Occipital lobe (tissue), 2 donors: ENCODE data around the gene CREB3. TPM values are rescaled to one million over a fixed set of nuclear protein-coding genes. Genes with fewer than 3 reads are reported as not detected.

ENCODE experiments used
- DNase-seq: peaks from one replicate; lab custom pipeline; 2025; lab: John Stamatoyannopoulos, UW
- total RNA-seq: library from RNA; depleted of rRNA; stranded (reverse); fragments of >200 nt; gene quantifications from one replicate; pipeline ENCODE4 v1.2.3, GENCODE V29; 2014

Gene CREB3
- total RNA-seq: 22.9 TPM

GRCh38 chr9:35732185-35732799 is at the start of gene CREB3, which contains the start of gene TLN1:
Gene CREB3, plus strand, starts transcription at chr9:35732666. Its CDS starts 107 bp downstream, at chr9:35732773.
Gene TLN1, minus strand, starts transcription at chr9:35732195. Its CDS starts 6,501 bp downstream, at chr9:35725694.
- DNase-seq: peak; percentile 99

- no peak for DNase-seq
Observed at GRCh38 chr9:35683323-35683722, 49.1 kb upstream of the CREB3 start.

GRCh38 chr9:35684921-35685320 is 47.5 kb upstream of the CREB3 start:
- DNase-seq: no peak

GRCh38 chr9:35685506-35685905 is 47.0 kb upstream of the CREB3 start:
- DNase-seq: no peak

GRCh38 chr9:35686222-35687203 is 46.0 kb upstream of the CREB3 start:
- DNase-seq: no peak

- no peak for DNase-seq
Observed at GRCh38 chr9:35687306-35687705, 45.2 kb upstream of the CREB3 start.

- no peak for DNase-seq
Observed at GRCh38 chr9:35687972-35688557, 44.4 kb upstream of the CREB3 start.

- DNase-seq: no peak
Observed at GRCh38 chr9:35688558-35689541, 43.6 kb upstream of the CREB3 start.

GRCh38 chr9:35689542-35690293 is 42.7 kb upstream of the CREB3 start, which contains the start of gene TPM2:
Gene TPM2, minus strand, starts transcription at chr9:35689925. Its CDS starts 108 bp downstream, at chr9:35689817.
- DNase-seq: no peak

- DNase-seq: no peak
Observed at GRCh38 chr9:35690294-35690613, 42.2 kb upstream of the CREB3 start.

- no peak for DNase-seq
Observed at GRCh38 chr9:35690614-35691333, 41.7 kb upstream of the CREB3 start.

- DNase-seq: no peak
Observed at GRCh38 chr9:35691334-35691650, 41.2 kb upstream of the CREB3 start.

GRCh38 chr9:35691757-35692301 is 40.6 kb upstream of the CREB3 start:
- no peak for DNase-seq

- DNase-seq: no peak
Observed at GRCh38 chr9:35695943-35696401, 36.5 kb upstream of the CREB3 start.

GRCh38 chr9:35696520-35697215 is 35.8 kb upstream of the CREB3 start:
- DNase-seq: peak; percentile 49

- no peak for DNase-seq
Observed at GRCh38 chr9:35697486-35697885, 35.0 kb upstream of the CREB3 start.

- no peak for DNase-seq
Observed at GRCh38 chr9:35698231-35698630, 34.2 kb upstream of the CREB3 start.

- DNase-seq: no peak
Observed at GRCh38 chr9:35700031-35700430, 32.4 kb upstream of the CREB3 start.

- no peak for DNase-seq
Observed at GRCh38 chr9:35700942-35701341, 31.5 kb upstream of the CREB3 start.
